ENCODE data around the gene SFRP2. TPM values are rescaled to one million over a fixed set of nuclear protein-coding genes. Genes with fewer than 3 reads are reported as not detected.
A peak's percentile ranks its signal among the peaks of the same experiment; 100 is the strongest.

The SFRP2 gene
- total and polyA plus RNA-seq, 8 donors = 1.2 to 40.0 (median 9.2) TPM; not detected in 2

- no peaks in the 10 kb centered on the region for H3K4me1 ChIP-seq
- 27 to 64% (median 42%) methylated on average over 3 of the region's 3 CpGs for WGBS, 5 donors
- H3K27me3 ChIP-seq = no peaks in the 10 kb centered on the region
- H3K27ac ChIP-seq = no peak overlapping the region
- no peaks in the 10 kb centered on the region for H3K36me3 ChIP-seq
- intact Hi-C loops (cut with DNase I; ENCODE audit: low total_unique reads) = no loop called here
- no peak overlapping the region for H3K4me3 ChIP-seq
- DNase-seq = peak in 1 of 2 donors; percentile 44
- TF ChIP-seq CTCF (IDR thresholded peaks at IDR 0.05) (no peak), POLR2AphosphoS5 (IDR thresholded peaks at IDR 0.05) (no peak), POLR2A (IDR thresholded peaks at IDR 0.05) (no peak), EP300 (IDR thresholded peaks at IDR 0.05) (no peak)
- no peaks in the 10 kb centered on the region for H3K9me3 ChIP-seq
These were observed 57.6 kb downstream of the SFRP2 start for GRCh38 chr4:153731239-153731638.

Other genes starting within 250 kb of the SFRP2 start
- gene TLR2, start 104.8 kb downstream of the SFRP2 start, total RNA-seq = 10 to 100 TPM in 4 of 5 donors, under 1 TPM in 1; 0.29 to 35.0 (median 22.5) TPM
- gene TLR2, start 104.8 kb downstream of the SFRP2 start, polyA plus RNA-seq = 1 to 10 TPM; 2.3 to 3.8 (median 3.3) TPM
- 1 to 10 TPM in 1 of 5 donors, not detected in 4; 1.3 TPM for gene RNF175, start 29.1 kb downstream of the SFRP2 start, total RNA-seq
- gene RNF175, start 29.1 kb downstream of the SFRP2 start, polyA plus RNA-seq = not detected

All from stomach (tissue), 9 donors.